Endodermal cell (in vitro differentiated cells): ENCODE data around the gene MED16. TPM values are rescaled to one million over a fixed set of nuclear protein-coding genes. Genes with fewer than 3 reads are reported as not detected.

Experiments used
- DNase-seq: peaks from one replicate; pipeline ENCODE4 v3.0.0-alpha.2; 2017
- H3K27ac ChIP-seq: 2 replicates; pipeline ENCODE4 v1.5.1; 2013; ENCODE audit warnings: mild to moderate bottlenecking, low read depth, low read length, moderate library complexity
- H3K27me3 ChIP-seq: 2 replicates; pipeline ENCODE4 v1.6.1; 2013; ENCODE audit warnings: mild to moderate bottlenecking, low read length, moderate library complexity; ENCODE audit not compliant: insufficient read depth, control insufficient read depth, poor library complexity, severe bottlenecking
- H3K36me3 ChIP-seq: 2 replicates; pipeline ENCODE4 v1.7.0; 2013; ENCODE audit warnings: mild to moderate bottlenecking, low read length, moderate library complexity; ENCODE audit not compliant: control insufficient read depth, insufficient read depth
- H3K4me1 ChIP-seq: one replicate; pipeline ENCODE4 v1.7.0; 2013; ENCODE audit warnings: low read length; ENCODE audit not compliant: control insufficient read depth, insufficient read depth
- H3K4me3 ChIP-seq: 2 replicates; pipeline ENCODE4 v1.5.1; 2013; ENCODE audit warnings: mild to moderate bottlenecking, low read length, moderate library complexity
- H3K9ac ChIP-seq: 2 replicates; pipeline ENCODE4 v1.6.1; 2013; ENCODE audit warnings: mild to moderate bottlenecking, low read length, moderate library complexity; ENCODE audit not compliant: poor library complexity, severe bottlenecking; ENCODE audit errors: extremely low read depth
- H3K9me3 ChIP-seq: 2 replicates; pipeline ENCODE4 v1.6.1; 2013; ENCODE audit warnings: mild to moderate bottlenecking, low read length, moderate library complexity; ENCODE audit not compliant: control insufficient read depth
- H3K27ac Mint-ChIP-seq: 2 replicates; pipeline ENCODE4 v1.8.0; 2020; ENCODE audit warnings: mixed read lengths
- H3K27me3 Mint-ChIP-seq: 2 replicates; pipeline ENCODE4 v1.8.0; 2021; ENCODE audit warnings: mild to moderate bottlenecking, mixed read lengths; ENCODE audit not compliant: insufficient read depth
- H3K36me3 Mint-ChIP-seq: 2 replicates; pipeline ENCODE4 v1.8.0; 2020; ENCODE audit warnings: low read depth, mixed read lengths
- H3K4me1 Mint-ChIP-seq: 2 replicates; pipeline ENCODE4 v1.8.0; 2020; ENCODE audit warnings: mixed read lengths
- H3K4me3 Mint-ChIP-seq: 2 replicates; pipeline ENCODE4 v1.8.0; 2020; ENCODE audit warnings: mild to moderate bottlenecking, moderate library complexity, mixed read lengths
- H3K9me3 Mint-ChIP-seq: 2 replicates; pipeline ENCODE4 v1.8.0; 2020; ENCODE audit warnings: mild to moderate bottlenecking, mixed read lengths
- CTCF ChIP-seq: fragments of 200-600 bp; sonication (generic); conservative IDR thresholded peaks from 2 replicates; pipeline ENCODE4 v1.5.0; 2021; ENCODE audit warnings: antibody characterized with exemption, mild to moderate bottlenecking
- WGBS, 2 experiments: methylation state at CpG; one replicate each; pipeline versions ENCODE4 v1.1.5 to v1.1.7; 2013; ENCODE audit warnings: missing lambda C conversion rate in 2 of 2, mixed read lengths in 1 of 2; ENCODE audit not compliant: insufficient coverage in 1 of 2, insufficient read length in 1 of 2; 5-methylcytosine and 5-hydroxymethylcytosine counted together
- total RNA-seq, 2 donors: library from RNA; stranded (reverse); fragmentation: NEBNext Ultra II Directional in 1 of 2; extraction: Animal tissue kit (Norgen Biotek cat#: 25700) in 1 of 2; gene quantifications; 2 replicates in 1 of 2; 3 replicates in 1 of 2; pipeline ENCODE4 v1.2.1, GENCODE V29; 2021

Gene MED16
- total RNA-seq, 2 donors from 2014 or later: 75.8 to 92.4 TPM

- Mint-ChIP-seq H3K27me3 (no peaks in the 10 kb centered on the region), H3K27ac (no peak overlapping the region), H3K36me3 (peaks cover 34% of the 10 kb centered on the region), H3K4me3 (no peak overlapping the region), H3K9me3 (peaks cover 1% of the 10 kb centered on the region), H3K4me1 (no peaks in the 10 kb centered on the region)
- no peak overlapping the region for H3K4me3 ChIP-seq
- no peaks in the 10 kb centered on the region for H3K27me3 ChIP-seq
- WGBS, 2 experiments: 92 to 96% methylated on average over 24 to 29 of the region's 29 CpGs
- no peak for DNase-seq
- peaks cover 25% of the 10 kb centered on the region for H3K36me3 ChIP-seq
- no peak overlapping the region for H3K9ac ChIP-seq
- H3K27ac ChIP-seq: no peak overlapping the region
- no peaks in the 10 kb centered on the region for H3K4me1 ChIP-seq
- TF ChIP-seq CTCF: no peak
- H3K9me3 ChIP-seq: no peaks in the 10 kb centered on the region
Observed at GRCh38 chr19:876780-877314, 16.1 kb downstream of the MED16 start.

- 91 to 94% methylated on average over 14 to 18 of the region's 18 CpGs for WGBS, 2 experiments
- no peak overlapping the region for H3K9ac ChIP-seq
- Mint-ChIP-seq H3K27me3 (no peaks in the 10 kb centered on the region), H3K4me3 (no peak overlapping the region), H3K4me1 (no peaks in the 10 kb centered on the region), H3K27ac (no peak overlapping the region), H3K9me3 (peaks cover 5% of the 10 kb centered on the region), H3K36me3 (peaks cover 30% of the 10 kb centered on the region)
- no peaks in the 10 kb centered on the region for H3K27me3 ChIP-seq
- no peak overlapping the region for H3K4me3 ChIP-seq
- H3K27ac ChIP-seq: no peak overlapping the region
- no peaks in the 10 kb centered on the region for H3K9me3 ChIP-seq
- H3K4me1 ChIP-seq: no peaks in the 10 kb centered on the region
- DNase-seq: no peak
- H3K36me3 ChIP-seq: peaks cover 17% of the 10 kb centered on the region
- no peak for TF ChIP-seq CTCF
Observed at GRCh38 chr19:876089-876488, 16.9 kb downstream of the MED16 start.

DNA sequence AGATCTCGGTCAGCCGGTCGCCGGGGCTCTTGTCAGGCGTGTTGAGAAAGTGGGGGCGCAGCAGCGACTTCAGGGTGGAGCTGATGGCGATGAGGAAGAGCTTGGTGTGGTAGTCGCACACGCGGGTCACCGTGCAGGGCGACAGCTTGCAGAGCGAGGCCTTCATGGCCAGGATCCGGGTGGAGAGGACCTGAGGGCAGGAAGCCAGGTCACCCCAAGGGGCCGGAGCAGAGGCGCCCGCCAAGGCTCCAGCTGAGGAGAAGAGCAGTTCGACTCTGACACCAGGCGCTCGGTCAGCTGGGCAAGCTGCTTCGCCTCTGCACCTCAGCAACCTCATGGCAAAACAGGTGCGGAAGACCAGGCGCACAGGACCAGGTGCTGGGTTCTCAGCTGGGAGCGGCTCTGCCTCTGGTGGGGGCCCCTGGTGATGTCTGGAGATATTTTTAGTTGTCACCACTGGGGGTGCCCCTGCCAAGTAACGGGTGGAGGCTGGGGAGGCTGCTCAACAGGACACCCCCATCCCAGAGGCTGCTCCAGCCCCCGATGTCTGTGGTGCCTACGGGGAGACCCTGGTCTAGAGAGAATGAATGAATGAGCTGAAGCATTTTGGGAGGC lies 17.6 kb downstream of the MED16 start:
- no peaks in the 10 kb centered on the region for H3K27me3 ChIP-seq
- H3K4me3 Mint-ChIP-seq: no peak overlapping the region
- peaks cover 17% of the 10 kb centered on the region for H3K36me3 ChIP-seq
- H3K4me1 Mint-ChIP-seq: no peaks in the 10 kb centered on the region
- H3K27ac ChIP-seq: no peak overlapping the region
- no peak overlapping the region for H3K4me3 ChIP-seq
- H3K9me3 Mint-ChIP-seq: peaks cover 5% of the 10 kb centered on the region
- no peaks in the 10 kb centered on the region for H3K4me1 ChIP-seq
- no peaks in the 10 kb centered on the region for H3K27me3 Mint-ChIP-seq
- peaks cover 27% of the 10 kb centered on the region for H3K36me3 Mint-ChIP-seq
- H3K9ac ChIP-seq: no peak overlapping the region
- 97 to 98% methylated on average over 19 to 28 of the region's 28 CpGs for WGBS, 2 experiments
- no peak for TF ChIP-seq CTCF
- peak; percentile 40 for DNase-seq
- no peak overlapping the region for H3K27ac Mint-ChIP-seq
- no peaks in the 10 kb centered on the region for H3K9me3 ChIP-seq
